COR-L47 (cell line): ENCODE results near the gene ZNF664.

ENCODE experiments used
- DNase-seq: peaks from one replicate; lab custom pipeline; 2025; lab: John Stamatoyannopoulos, UW

Gene ZNF664

GRCh38 chr12:123972457-123973401 is at the start of gene ZNF664, which contains the start of gene CCDC92:
Gene ZNF664, plus strand, starts transcription at chr12:123973215. Its CDS starts 38,930 bp downstream, at chr12:124012145.
Gene CCDC92, minus strand, starts transcription at chr12:123972831. Its CDS starts 28,526 bp downstream, at chr12:123944305.
- peak; percentile 96 for DNase-seq

- DNase-seq, result no peak
These were observed 49.1 kb upstream of the ZNF664 start for GRCh38 chr12:123923927-123924326.

- DNase-seq, result no peak
These were observed 48.5 kb upstream of the ZNF664 start for GRCh38 chr12:123924539-123924938.

GRCh38 chr12:123928274-123928865 is 44.6 kb upstream of the ZNF664 start:
- DNase-seq, result peak; percentile 8

- DNase-seq, result no peak
These were observed 44.1 kb upstream of the ZNF664 start for GRCh38 chr12:123928897-123929296.

DNA sequence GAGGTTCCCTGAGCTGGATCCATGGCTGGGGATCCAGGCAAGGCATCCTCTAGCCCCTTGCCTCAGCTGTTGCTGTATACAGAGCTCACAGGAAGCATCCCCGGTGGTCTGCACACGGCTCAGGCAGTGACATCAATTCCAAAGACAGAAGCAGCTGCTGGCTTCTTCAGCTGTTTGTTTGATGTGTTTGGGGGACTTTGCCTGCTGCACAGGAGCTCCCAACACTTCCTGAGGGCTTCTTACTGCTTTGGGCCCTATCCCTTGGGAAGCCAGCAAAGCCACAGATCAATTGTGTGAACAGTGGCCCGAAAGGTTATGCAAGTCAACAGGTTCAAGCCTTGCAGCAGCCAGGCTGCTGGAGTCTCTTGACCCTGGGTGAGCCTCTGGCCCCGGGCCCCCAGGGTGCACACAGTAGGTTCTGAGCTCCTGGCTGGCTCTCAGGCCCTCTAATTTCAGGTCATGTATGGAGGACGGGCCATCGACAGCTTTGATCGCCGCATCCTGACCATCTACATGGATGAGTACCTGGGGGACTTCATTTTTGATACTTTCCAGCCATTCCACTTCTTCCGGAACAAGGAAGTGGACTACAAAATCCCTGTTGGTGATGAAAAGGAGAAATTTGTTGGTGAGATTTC is 43.0 kb upstream of the ZNF664 start:
- DNase-seq, result no peak

DNA sequence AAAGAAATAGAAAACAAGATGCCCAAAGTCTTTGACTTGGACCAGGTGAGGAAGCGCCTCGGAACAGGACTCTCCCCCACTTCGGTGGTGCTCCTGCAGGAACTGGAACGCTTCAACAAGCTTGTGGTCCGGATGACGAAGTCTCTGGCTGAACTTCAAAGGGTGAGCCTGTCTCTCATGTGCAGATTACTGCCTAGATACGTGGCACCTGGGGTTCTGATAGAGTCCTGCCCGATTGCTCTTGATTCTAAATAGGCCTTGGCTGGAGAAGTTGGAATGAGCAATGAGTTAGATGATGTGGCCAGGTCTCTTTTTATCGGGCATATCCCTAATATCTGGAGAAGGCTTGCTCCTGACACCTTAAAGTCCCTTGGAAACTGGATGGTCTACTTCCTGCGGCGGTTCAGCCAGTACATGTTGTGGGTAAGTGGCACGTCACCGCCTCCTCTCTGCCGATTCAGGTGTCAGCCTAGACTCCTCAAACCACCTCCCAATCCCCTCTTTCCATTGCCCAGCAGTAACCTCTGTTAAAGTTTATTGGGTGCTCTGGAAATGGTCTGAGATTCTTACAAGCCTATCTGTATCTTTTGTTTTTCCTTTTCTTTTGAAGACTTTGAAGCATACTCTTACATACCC is 41.2 kb upstream of the ZNF664 start:
- no peak for DNase-seq

GRCh38 chr12:123933214-123933613 is 39.8 kb upstream of the ZNF664 start:
- no peak for DNase-seq

- no peak for DNase-seq
These were observed 38.9 kb upstream of the ZNF664 start for GRCh38 chr12:123934016-123934620.

- DNase-seq, result no peak
These were observed 38.2 kb upstream of the ZNF664 start for GRCh38 chr12:123934829-123935228.

GRCh38 chr12:123935956-123936355 is 37.1 kb upstream of the ZNF664 start:
- DNase-seq, result no peak

DNA sequence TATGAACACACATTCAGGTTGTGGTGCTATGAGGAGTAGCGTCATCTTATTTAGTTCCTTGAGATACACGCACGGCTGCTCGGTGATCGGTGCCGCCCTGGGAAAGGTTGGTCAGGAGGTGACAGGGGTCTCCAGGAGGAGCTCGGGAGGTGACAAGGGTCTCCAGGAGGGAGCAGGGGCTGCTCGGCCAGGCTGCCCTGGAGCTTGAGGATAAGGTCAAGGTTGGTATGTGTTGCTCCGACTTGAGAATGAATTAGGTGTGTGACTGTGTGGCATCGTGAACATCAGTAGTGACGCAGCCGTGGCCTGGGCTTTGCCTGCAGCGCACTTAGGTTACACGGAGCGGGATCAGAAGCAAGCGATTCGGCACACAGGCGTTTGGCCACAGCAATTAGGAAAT is 36.5 kb upstream of the ZNF664 start:
- no peak for DNase-seq

DNA sequence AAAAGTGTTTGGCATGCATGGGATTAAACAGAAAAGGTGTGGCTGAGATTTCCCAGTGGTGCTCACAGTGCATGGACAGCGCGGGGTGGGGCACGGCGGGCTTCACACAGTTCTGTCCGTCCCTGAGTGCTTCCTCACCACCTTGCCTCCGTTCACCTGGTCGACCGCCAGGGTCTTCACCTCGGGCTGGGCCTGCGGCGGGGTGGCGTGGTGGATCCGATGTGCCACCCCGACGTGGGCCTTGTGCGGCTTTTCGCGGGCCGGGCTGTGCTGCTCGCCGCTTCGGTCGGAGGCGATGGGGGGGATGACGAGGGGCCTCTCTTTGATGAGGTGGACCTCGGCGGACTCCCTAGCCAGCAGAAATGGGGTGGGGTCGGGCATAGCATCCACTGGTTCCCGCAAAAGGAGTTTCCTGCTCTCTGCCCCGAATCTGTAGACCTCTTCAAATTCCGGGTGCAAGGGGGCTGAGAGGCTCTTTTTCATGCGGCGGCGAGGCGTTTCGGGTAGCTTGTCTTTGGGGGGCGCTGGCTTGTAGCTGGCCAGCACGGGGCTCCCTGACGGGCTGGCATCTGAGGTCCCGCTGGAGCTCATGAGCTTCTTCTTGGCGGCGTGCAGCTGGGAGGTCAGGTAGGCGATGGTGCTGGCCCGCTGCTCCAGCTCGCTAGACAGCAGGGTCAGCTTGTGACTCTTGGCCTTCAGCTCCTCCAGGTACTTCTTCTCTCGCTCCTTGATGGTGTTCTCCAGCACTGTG is 35.9 kb upstream of the ZNF664 start:
- DNase-seq, result no peak

- no peak for DNase-seq
These were observed 35.1 kb upstream of the ZNF664 start for GRCh38 chr12:123937707-123938591.

DNA sequence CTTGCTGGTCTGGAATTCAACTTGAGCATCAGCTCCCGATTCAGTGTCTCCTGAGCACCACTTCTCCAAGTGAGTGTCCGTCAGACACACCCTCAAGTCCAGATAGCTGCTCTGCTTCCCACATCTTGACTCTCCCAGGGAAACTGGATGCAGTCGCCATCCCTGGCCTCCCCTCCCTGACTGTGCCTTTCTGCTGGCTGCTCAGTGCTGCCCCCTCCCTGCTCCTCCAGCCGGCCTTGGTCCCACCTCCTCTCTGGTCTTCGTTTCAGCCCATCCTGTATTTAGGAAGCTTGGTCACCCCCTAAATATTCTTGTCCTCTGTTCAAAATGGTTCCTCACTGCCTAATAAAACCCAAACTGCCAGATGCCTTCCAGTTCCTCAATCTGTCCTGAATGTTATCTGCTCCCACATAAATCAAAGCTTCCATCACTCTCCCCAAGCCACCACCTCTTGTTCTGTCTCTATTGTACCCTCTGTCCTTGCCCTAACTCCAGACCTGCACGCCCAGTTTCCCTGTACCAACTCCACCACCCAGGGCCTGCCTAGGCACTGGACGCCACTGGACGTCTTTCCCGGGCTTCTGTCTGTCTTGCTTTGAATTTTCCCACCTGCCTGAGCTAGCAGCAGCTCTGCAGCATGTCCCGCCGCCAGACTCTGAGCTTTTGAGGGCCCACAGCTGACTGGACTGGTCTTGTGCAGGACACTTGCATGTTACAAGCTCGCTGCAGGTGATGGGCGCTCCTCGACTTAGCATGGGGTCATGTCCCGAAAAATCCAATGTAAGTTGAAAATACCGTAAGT is 34.1 kb upstream of the ZNF664 start:
- no peak for DNase-seq

- no peak for DNase-seq
These were observed 33.0 kb upstream of the ZNF664 start for GRCh38 chr12:123939716-123940626.

- DNase-seq, result no peak
These were observed 32.4 kb upstream of the ZNF664 start for GRCh38 chr12:123940627-123940966.

DNA sequence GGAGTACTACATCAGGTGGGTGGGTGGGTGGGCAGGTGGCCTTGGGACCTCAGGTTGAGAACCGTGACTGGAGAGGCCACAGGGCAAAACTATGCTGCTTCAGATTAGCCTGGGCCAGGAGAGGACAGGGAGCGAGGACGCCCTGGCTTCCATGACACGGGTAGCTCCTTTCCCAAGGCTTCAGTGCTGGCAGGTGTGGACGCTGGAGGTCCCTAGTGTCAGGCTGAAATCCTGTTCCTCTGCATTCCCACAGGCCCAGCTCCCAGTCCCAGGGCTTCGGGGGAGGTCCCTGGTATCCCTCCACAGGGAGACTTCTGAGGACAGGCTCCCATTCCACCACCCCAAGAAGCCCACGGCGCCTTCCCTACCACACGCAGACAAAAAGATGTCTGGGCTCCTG is 32.0 kb upstream of the ZNF664 start:
- DNase-seq, result no peak
